Measurements from ENCODE around the gene MIP.
"Not testable (repeated sequence)": the region's sequence is repeated elsewhere in the genome, so short reads cannot be mapped to it uniquely, and the experiment has no call there.

Gene MIP

DNA sequence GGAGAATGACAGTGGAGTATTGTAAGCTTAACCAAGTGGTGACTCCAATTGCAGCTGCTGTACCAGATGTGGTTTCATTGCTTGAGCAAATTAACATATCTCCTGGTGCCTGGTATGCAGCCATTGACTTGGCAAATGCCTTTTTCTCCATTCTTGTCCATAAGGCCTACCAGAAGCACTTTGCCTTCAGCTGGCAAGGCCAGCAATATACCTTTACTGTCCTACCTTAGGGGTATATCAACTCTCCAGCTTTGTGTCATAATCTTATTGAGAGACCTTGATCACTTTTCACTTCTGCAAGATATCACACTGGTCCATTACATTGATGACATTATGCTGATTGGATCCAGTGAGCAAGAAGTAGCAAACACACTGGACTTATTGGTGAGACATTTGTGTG is 52.8 kb downstream of the MIP start:
- not testable (repeated sequence) for DNase-seq

- not testable (repeated sequence) for DNase-seq
Measured at GRCh38 chr12:56401125-56401524, 53.3 kb downstream of the MIP start.

Measured in kidney glomerular epithelial cell (primary cell).